Prostate gland (tissue), 2 donors: ENCODE measurements around the gene FRMD4B. TPM values are rescaled to one million over a fixed set of nuclear protein-coding genes. Genes with fewer than 3 reads are reported as not detected.

Source experiments
- DNase-seq: peaks from one replicate; pipeline ENCODE4 v3.0.0-alpha.2; 2019; ENCODE audit warnings: low spot score
- H3K27ac ChIP-seq, 2 donors: fragments of 200-600 bp; sonication (generic); 2 replicates each; pipeline ENCODE4 v1.5.1; 2017 to 2019
- H3K27me3 ChIP-seq: fragments of 200-600 bp; sonication (generic); replicated peaks from 2 replicates; pipeline ENCODE4 v1.5.1; 2019; ENCODE audit not compliant: insufficient read depth
- H3K36me3 ChIP-seq, 2 donors: fragments of 200-600 bp; sonication (generic); 1 replicate in 1 of 2; 2 replicates in 1 of 2; pipeline versions ENCODE4 v1.5.1 to v1.8.1; 2017 to 2019
- H3K4me1 ChIP-seq: fragments of 200-600 bp; sonication (generic); replicated peaks from 2 replicates; pipeline ENCODE4 v1.5.1; 2019
- H3K4me3 ChIP-seq, 2 donors: fragments of 200-600 bp; sonication (generic); 2 replicates each; pipeline ENCODE4 v1.5.1; 2017 to 2019
- H3K9me3 ChIP-seq: fragments of 200-600 bp; sonication (generic); 2 replicates; pipeline ENCODE4 v1.5.1; 2017
- POLR2A ChIP-seq: fragments of 450-650 bp; IDR thresholded peaks from one replicate; pipeline ENCODE4 v1.6.1; 2016; ENCODE audit warnings: antibody characterized with exemption, mild to moderate bottlenecking
- POLR2AphosphoS5 ChIP-seq: sonication (generic); formaldehyde crosslinking; IDR thresholded peaks from one replicate; pipeline ENCODE4 v1.6.1; 2017; ENCODE audit warnings: antibody characterized with exemption
- WGBS: methylation state at CpG from one replicate; pipeline ENCODE4 v1.1.5; 2018; 5-methylcytosine and 5-hydroxymethylcytosine counted together
- intact Hi-C: fragments of 100-400 bp; cut with DNase I; formaldehyde crosslinking; loops from one replicate; pipeline ENCODE4 v1.14.2; 2022
- total RNA-seq, 2 donors: library from RNA; depleted of rRNA; stranded (reverse); fragments of >200 nt; gene quantifications; one replicate each; pipeline ENCODE4 v1.1.0, GENCODE V29; 2016
- TF ChIP-seq, protein P1 (sequence below), 4 experiments: fragments of 200-600 bp in 2 of 4; fragments of 450-650 bp in 2 of 4; sonication (generic) in 2 of 4; IDR thresholded peaks; 1 replicate in 3 of 4; 2 replicates in 1 of 4; pipeline ENCODE4 v1.5.1; 2016 to 2019; ENCODE audit warnings: antibody characterized with exemption in 4 of 4, mild to moderate bottlenecking in 2 of 4, moderate library complexity in 2 of 4

FRMD4B gene
- total RNA-seq, 2 donors from 2014 or later, result 31.0 to 41.4 TPM

DNA sequence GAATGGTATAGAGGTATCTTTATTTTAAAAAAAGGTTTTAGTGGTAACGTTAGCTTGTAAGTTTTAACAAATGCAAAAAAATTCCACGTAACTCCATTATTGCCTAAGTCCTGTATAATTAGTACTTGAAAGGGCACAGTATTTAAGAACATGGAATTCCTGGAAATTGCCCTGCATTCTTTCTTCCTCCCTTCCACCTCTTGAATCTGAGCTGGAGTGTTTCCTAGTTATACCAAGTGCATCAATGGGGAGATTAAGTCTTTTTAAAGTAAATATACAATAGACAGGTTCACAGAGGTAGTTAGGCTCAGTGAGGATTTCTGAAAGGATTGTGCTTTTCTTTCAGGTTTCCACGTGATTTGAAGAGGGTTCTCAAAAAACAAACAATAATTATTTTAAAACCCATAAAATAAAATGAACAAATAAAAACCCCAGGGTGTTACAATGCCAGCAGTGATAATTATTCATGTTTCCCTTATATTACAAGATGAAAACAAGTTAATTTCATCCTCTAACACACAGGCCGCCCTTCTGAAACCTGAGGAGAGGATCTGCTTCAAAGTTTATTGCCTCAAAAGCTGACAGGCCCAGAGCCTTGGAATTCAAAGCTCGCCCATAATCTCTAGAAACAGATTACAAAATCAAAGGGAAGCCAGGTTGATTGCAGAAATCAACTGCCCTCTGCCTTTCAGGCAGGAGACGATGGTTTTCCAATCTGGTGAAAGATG lies 134.6 kb downstream of the FRMD4B start:
- Histone ChIP-seq H3K9me3 (no peaks in the 10 kb centered on the region), H3K27me3 (no peaks in the 10 kb centered on the region), H3K4me1 (no peaks in the 10 kb centered on the region), H3K4me3 (no peak overlapping the region), H3K36me3 (no peaks in the 10 kb centered on the region), H3K27ac (no peak overlapping the region)
- no peak for DNase-seq
- TF ChIP-seq POLR2A (no peak), POLR2AphosphoS5 (no peak)
- TF ChIP-seq, protein P1, sequence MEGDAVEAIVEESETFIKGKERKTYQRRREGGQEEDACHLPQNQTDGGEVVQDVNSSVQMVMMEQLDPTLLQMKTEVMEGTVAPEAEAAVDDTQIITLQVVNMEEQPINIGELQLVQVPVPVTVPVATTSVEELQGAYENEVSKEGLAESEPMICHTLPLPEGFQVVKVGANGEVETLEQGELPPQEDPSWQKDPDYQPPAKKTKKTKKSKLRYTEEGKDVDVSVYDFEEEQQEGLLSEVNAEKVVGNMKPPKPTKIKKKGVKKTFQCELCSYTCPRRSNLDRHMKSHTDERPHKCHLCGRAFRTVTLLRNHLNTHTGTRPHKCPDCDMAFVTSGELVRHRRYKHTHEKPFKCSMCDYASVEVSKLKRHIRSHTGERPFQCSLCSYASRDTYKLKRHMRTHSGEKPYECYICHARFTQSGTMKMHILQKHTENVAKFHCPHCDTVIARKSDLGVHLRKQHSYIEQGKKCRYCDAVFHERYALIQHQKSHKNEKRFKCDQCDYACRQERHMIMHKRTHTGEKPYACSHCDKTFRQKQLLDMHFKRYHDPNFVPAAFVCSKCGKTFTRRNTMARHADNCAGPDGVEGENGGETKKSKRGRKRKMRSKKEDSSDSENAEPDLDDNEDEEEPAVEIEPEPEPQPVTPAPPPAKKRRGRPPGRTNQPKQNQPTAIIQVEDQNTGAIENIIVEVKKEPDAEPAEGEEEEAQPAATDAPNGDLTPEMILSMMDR (IDR thresholded peaks at IDR 0.05), result no peak
- WGBS, result 47% methylated on average over 6 of the region's 6 CpGs
- intact Hi-C loops, result no loop called here

DNA sequence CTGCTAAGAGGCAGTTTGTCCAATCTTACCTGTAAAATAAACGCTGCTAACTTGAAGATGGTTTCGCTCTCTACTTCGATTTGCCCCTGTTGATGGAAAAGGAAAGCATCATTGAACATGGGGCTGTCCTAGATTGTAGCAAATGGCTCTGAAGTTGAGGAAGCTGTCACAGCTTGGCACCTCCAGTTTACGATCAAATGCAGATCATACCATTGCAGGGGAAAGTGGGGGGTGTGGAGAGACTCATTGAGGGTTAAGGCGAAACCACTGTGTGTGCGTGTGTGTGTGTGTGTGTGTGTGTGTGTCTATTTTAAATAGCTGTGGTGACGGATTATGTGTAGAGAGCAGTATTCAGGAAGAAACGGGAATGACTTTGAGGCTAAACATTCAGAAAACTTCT lies 135.9 kb downstream of the FRMD4B start:
- no peaks in the 10 kb centered on the region for H3K27me3 ChIP-seq
- TF ChIP-seq, protein P1 (IDR thresholded peaks at IDR 0.05), result no peak
- TF ChIP-seq POLR2A, result no peak
- no peak for TF ChIP-seq POLR2AphosphoS5
- WGBS, result 83% methylated on average over 8 of the region's 8 CpGs
- no peak overlapping the region for H3K4me3 ChIP-seq
- DNase-seq, result no peak
- no peaks in the 10 kb centered on the region for H3K36me3 ChIP-seq
- no peak overlapping the region for H3K27ac ChIP-seq
- H3K4me1 ChIP-seq, result no peaks in the 10 kb centered on the region
- H3K9me3 ChIP-seq, result no peaks in the 10 kb centered on the region
- intact Hi-C loops, result no loop called here

- Histone ChIP-seq H3K9me3 (no peaks in the 10 kb centered on the region), H3K36me3 (no peaks in the 10 kb centered on the region), H3K27me3 (no peaks in the 10 kb centered on the region), H3K4me1 (no peaks in the 10 kb centered on the region), H3K27ac (no peak overlapping the region), H3K4me3 (no peak overlapping the region)
- WGBS, result 94% methylated on average over 2 of the region's 2 CpGs
- TF ChIP-seq, protein P1 (IDR thresholded peaks at IDR 0.05), result no peak
- TF ChIP-seq POLR2A (no peak), POLR2AphosphoS5 (no peak)
- intact Hi-C loops, result no loop called here
- no peak for DNase-seq
Measured at GRCh38 chr3:69249001-69249400, 136.9 kb downstream of the FRMD4B start.

DNA sequence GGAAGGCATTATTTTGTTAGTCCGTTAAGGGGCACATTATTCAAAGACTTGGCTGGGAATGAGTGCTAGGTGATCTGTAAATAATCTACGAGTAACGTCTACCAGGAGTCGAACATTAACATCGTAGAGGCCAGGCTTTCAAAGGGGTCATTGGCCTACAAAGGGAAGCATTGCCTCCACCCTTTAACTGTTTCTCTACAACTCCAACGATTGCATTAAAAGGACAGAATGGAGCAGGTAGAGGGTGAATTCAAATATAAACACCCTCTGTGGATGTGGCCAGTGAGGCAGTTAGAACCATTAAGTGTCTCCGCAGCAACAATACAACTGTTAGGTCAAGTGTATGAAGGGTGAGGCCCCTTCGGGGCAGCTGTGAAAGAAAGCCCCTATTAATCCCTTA lies 137.5 kb downstream of the FRMD4B start:
- Histone ChIP-seq H3K4me3 (no peak overlapping the region), H3K9me3 (no peaks in the 10 kb centered on the region), H3K27ac (no peak overlapping the region), H3K36me3 (no peaks in the 10 kb centered on the region), H3K27me3 (no peaks in the 10 kb centered on the region), H3K4me1 (no peaks in the 10 kb centered on the region)
- intact Hi-C loops, result no loop called here
- TF ChIP-seq, protein P1 (IDR thresholded peaks at IDR 0.05), result no peak
- TF ChIP-seq POLR2AphosphoS5 (no peak), POLR2A (no peak)
- DNase-seq, result no peak
- 73% methylated on average over 8 of the region's 8 CpGs for whole genome bisulfite sequencing

GRCh38 chr3:69246612-69247011 lies 139.3 kb downstream of the FRMD4B start:
- 91% methylated on average over 7 of the region's 7 CpGs for WGBS
- Histone ChIP-seq H3K27me3 (no peaks in the 10 kb centered on the region), H3K9me3 (no peaks in the 10 kb centered on the region), H3K27ac (no peak overlapping the region), H3K4me1 (no peaks in the 10 kb centered on the region), H3K4me3 (no peak overlapping the region), H3K36me3 (no peaks in the 10 kb centered on the region)
- no peak for DNase-seq
- no peak for TF ChIP-seq POLR2A
- TF ChIP-seq, protein P1 (IDR thresholded peaks at IDR 0.05), result no peak
- TF ChIP-seq POLR2AphosphoS5, result no peak
- intact Hi-C loops, result no loop called here
